Bronchial epithelial cell (primary cell): ENCODE measurements around the gene C2orf68. TPM values are rescaled to one million over a fixed set of nuclear protein-coding genes. Genes with fewer than 3 reads are reported as not detected.

Experiments used
- DNase-seq: peaks from one replicate; pipeline ENCODE4 v3.0.0-alpha.2; 2010; ENCODE audit warnings: low read depth
- FAIRE-seq: peaks from 2 replicates; lab custom pipeline; 2011; peaks lifted over from hg19 to GRCh38; lab: Jason Lieb, UNC
- H3K27me3 ChIP-seq: 2 replicates; pipeline ENCODE4 v1.5.1; 2011; ENCODE audit warnings: low read length; ENCODE audit not compliant: control insufficient read depth, insufficient read depth
- H3K36me3 ChIP-seq: 2 replicates; pipeline ENCODE4 v1.5.1; 2011; ENCODE audit warnings: low read length; ENCODE audit not compliant: control insufficient read depth, insufficient read depth
- H3K4me3 ChIP-seq: 2 replicates; pipeline ENCODE4 v1.5.1; 2011; ENCODE audit warnings: mild to moderate bottlenecking, low read depth, low read length, control low read depth
- total RNA-seq: library from RNA; depleted of rRNA; stranded (reverse); fragments of >200 nt; gene quantifications from 2 replicates; pipeline ENCODE4 v1.2.1, GENCODE V29; 2014
- TF ChIP-seq, protein P1 (sequence below): IDR thresholded peaks from 2 replicates; pipeline ENCODE4 v1.5.1; 2011; ENCODE audit warnings: mild to moderate bottlenecking, moderate library complexity, low read length, control low read depth, inconsistent platforms; ENCODE audit not compliant: insufficient read depth, severe bottlenecking

The C2orf68 gene
- total RNA-seq, 1 donor from 2014 or later: 9.5 TPM

DNA sequence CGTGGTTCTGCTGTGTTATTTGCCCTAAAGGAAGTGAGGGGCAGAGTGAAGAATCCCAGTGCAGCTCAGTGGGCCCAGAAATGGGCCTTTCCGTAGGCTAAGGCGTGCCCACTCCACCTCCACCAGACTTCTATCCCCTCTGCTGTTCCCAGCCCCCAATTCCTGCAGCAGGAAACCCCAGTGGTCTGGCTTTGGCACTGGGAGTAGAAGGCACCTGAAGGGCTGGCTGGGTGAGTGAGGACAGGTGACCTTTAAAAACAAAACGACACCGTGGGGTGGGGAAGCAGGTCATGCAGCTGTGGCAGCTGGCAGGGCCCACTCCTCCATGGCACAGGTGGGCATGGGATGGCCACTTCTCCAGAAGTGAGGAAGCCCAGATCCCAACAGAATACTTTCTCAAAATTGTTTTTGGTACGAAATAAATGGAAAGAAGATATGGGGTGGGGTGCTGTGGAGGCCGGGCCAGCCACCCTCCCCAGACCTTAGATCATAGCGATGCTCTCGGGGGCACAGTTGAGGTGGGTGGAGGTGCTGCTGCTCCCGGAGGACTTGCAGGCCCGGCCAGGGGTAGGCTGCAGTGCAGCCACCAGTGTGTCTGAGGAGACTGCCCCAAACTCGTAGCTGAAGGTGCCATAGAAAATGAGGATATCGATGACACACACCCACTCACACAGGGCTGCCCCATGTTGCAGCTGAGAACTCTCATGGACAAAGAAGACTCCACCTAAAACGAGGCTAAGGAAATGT, 13.1 kb downstream of the C2orf68 start:
- H3K27me3 ChIP-seq: no peaks in the 10 kb centered on the region
- TF ChIP-seq, protein P1, sequence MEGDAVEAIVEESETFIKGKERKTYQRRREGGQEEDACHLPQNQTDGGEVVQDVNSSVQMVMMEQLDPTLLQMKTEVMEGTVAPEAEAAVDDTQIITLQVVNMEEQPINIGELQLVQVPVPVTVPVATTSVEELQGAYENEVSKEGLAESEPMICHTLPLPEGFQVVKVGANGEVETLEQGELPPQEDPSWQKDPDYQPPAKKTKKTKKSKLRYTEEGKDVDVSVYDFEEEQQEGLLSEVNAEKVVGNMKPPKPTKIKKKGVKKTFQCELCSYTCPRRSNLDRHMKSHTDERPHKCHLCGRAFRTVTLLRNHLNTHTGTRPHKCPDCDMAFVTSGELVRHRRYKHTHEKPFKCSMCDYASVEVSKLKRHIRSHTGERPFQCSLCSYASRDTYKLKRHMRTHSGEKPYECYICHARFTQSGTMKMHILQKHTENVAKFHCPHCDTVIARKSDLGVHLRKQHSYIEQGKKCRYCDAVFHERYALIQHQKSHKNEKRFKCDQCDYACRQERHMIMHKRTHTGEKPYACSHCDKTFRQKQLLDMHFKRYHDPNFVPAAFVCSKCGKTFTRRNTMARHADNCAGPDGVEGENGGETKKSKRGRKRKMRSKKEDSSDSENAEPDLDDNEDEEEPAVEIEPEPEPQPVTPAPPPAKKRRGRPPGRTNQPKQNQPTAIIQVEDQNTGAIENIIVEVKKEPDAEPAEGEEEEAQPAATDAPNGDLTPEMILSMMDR: no peak
- peaks cover 12% of the 10 kb centered on the region for H3K36me3 ChIP-seq
- no peak for DNase-seq
- no peak for FAIRE-seq
- H3K4me3 ChIP-seq: no peak overlapping the region

DNA sequence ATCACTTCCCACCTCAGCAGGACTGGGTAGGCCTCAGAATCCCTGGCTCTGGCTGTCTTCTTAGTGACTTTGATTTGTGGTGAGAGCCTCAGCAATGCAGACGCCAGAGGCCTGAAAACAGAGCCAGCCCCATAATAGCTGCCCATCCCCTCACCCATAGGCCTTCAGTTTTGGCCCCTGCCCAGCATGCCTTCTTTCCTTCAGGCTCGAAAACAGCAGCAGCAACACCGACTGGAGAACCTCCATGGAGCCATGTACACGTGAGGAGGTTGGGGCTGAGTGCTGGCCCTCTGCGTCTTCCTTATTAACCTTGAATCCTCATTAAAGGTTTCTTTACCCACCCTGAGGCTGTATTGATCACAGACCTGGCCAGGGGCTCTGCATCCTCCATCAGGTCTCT, 14.6 kb downstream of the C2orf68 start:
- H3K27me3 ChIP-seq: no peaks in the 10 kb centered on the region
- no peak for DNase-seq
- no peak for FAIRE-seq
- TF ChIP-seq, protein P1: no peak
- H3K4me3 ChIP-seq: no peak overlapping the region
- H3K36me3 ChIP-seq: peaks cover 12% of the 10 kb centered on the region

DNA sequence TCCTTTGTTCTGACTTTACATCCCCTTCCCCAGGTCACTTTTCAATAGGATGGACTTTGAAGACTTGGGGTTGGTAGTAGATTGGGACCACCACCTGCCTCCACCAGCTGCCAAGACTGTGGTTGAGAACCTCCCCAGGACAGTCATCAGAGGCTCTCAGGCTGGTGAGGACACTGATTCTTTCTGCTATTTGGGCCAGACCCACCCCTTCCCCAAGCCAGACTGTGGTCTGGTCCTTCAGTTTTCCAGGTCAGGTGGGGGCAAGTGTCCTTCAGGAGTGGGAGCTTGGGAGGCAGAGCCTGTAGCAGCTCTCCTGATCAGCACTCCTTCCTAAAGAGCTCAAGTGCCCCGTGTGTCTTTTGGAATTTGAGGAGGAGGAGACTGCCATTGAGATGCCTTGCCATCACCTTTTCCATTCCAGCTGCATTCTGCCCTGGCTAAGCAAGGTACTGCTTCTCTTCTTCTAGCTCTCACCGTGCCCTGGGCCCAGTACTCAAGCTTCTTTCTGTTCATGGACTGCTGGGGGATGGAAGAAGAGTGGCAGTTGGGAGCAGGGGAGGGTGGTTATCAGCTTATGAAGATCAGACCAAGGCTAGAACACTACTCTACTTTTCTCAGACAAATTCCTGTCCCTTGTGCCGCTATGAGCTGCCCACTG, 15.3 kb downstream of the C2orf68 start:
- H3K36me3 ChIP-seq: peaks cover 12% of the 10 kb centered on the region
- FAIRE-seq: no peak
- peak overlapping the region; percentile 84 for H3K4me3 ChIP-seq
- DNase-seq: no peak
- TF ChIP-seq, protein P1: no peak
- H3K27me3 ChIP-seq: no peaks in the 10 kb centered on the region

DNA sequence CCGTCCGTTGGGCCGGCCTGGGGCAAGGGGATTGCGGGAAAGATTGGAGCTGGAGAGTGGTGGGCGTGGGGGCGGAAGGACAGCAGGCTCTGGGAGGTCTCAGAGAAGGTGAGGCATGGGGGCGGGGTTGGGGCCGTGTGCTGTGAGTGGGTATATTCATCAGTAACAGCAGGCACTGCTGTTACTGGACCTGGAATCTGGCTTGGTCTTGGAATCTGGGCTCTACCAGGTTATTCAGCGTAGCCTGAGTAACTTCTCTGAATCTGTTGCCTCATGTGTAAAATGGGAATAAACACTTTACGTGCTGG, 15.9 kb downstream of the C2orf68 start:
- no peak for DNase-seq
- peak overlapping the region; percentile 84 for H3K4me3 ChIP-seq
- peaks cover 12% of the 10 kb centered on the region for H3K36me3 ChIP-seq
- no peaks in the 10 kb centered on the region for H3K27me3 ChIP-seq
- TF ChIP-seq, protein P1: no peak
- FAIRE-seq: no peak

DNA sequence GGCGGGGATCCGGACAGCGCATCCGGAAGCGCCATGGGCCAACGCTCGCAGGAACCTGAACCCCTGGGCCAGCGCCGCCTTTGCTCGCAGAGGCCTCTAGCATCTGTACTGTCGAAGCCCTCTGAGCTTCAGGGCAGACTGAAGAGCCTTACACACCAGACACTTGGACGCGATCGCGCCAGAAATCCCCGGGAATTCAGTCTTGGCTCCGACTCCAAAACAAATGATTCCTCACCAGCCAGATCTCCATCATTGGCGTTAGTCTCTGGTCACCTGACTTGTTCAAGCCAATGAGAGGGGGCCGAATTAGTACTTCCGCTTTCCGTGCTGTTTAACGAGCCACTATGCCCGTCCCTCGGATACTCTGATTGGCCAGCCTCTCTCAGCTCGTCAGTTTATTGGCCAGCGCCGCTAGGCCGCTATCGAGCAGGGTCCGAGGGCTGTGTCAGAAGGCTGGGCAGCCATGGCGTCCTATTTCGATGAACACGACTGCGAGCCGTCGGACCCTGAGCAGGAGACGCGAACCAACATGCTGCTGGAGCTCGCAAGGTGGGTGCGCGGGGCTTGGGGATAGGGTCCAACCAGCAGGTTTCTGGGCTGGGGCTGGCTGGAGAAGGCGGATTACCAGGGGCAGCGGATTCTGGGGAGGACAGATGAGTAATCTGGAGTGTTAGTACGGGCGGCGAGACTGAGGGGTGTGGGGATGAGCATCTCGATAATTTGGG, 16.4 kb downstream of the C2orf68 start, which contains the start of gene RNF181:
Gene RNF181, plus strand, starts transcription at position 445 of the 725 bp plus-strand sequence. Its CDS starts 19 bp downstream, at position 464.
- Histone ChIP-seq H3K4me3 (peak within 1 kb of the TSS; percentile 84), H3K36me3 (peaks cover 11% of the 10 kb centered on the region), H3K27me3 (no peaks in the 10 kb centered on the region)
- peak; percentile 98 for DNase-seq
- TF ChIP-seq, protein P1: no peak
- FAIRE-seq: peak; percentile 95
